Mucosa of descending colon (tissue), 3 donors: ENCODE results near the gene CCR5AS.
"Not testable (repeated sequence)": the region's sequence is repeated elsewhere in the genome, so short reads cannot be mapped to it uniquely, and the experiment has no call there.

Experiments
- ATAC-seq: fragments of 200-7000 bp; cut with Tn5 transposase; one replicate; pipeline ENCODE4 v1.9.1; 2020; ENCODE audit warnings: mild to moderate bottlenecking, moderate library complexity
- DNase-seq, 3 donors: peaks; one replicate each; pipeline ENCODE4 v3.0.0-alpha.2; 2020
- H3K36me3 ChIP-seq: fragments of 200-600 bp; one replicate; pipeline ENCODE4 v1.8.0; 2021; ENCODE audit warnings: low read depth, mild to moderate bottlenecking
- H3K4me1 ChIP-seq: fragments of 200-600 bp; one replicate; pipeline ENCODE4 v1.8.0; 2021; ENCODE audit warnings: low read depth, mild to moderate bottlenecking
- H3K4me3 ChIP-seq: fragments of 200-600 bp; one replicate; pipeline ENCODE4 v1.8.0; 2021; ENCODE audit warnings: mild to moderate bottlenecking
- H3K9me3 ChIP-seq: fragments of 200-600 bp; one replicate; pipeline ENCODE4 v1.8.0; 2021; ENCODE audit warnings: mild to moderate bottlenecking
- intact Hi-C, 2 donors: fragments of 100-400 bp; cut with DNase I in 1 of 2; cut with micrococcal nuclease in 1 of 2; formaldehyde crosslinking; loops; one replicate each; pipeline versions ENCODE4 v1.11.0 to v1.11.1; 2022; cut with DNase I, micrococcal nuclease
- TF ChIP-seq, protein P1 (sequence below): fragments of 200-600 bp; IDR thresholded peaks from one replicate; pipeline ENCODE4 v1.8.0; 2022; ENCODE audit warnings: antibody characterized with exemption, mild to moderate bottlenecking
- donor health status: DM: no; HTN: no; CAD: no; lungs with moderate emphysema.
- donor health status: DM: no; HTN: no; CAD: no.
- donor health status: DM: no; HTN: yes; CAD: no.

The CCR5AS gene

DNA sequence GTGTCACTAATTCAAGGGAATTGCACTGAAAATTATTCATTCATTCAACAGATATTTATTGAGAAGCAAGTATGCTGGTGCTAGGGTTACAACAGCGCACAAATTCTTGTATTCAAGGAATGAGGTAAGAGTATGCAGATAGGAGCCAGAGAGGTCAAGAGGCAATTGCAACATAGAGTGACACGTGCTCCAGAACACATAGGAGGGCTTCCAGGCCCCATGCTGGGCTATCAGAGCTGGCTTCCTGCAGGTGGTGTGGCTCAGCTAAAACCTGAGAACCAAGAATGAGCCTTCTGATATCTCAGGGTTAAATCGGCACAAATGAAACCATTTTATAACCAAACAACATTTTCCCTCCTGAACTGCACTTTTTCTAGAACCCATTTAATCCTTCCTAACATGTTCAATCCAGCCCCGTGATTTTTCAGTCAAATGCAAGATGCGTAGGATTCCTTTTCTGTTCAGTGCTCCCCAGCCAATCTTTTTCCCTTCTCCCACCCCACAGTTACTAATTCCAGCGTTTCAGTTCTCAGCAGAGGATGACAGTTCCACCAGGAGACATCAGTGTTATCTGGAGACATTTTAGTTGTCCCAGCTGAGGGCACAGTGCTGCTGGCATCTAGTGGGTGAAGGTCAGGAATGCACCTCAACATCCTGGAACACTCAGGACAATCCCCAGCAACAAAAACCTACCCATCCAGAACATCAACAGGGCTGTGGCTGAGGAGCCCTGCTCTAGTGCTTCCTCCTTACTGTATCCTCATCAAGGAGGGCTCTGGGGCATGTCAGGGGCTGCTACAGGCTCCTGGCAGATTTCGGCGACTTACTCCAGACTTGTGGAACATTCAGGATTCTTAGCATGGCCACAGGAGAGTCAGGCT, 13.1 kb downstream of the CCR5AS start:
- no peak overlapping the region for H3K4me3 ChIP-seq
- TF ChIP-seq, protein P1, sequence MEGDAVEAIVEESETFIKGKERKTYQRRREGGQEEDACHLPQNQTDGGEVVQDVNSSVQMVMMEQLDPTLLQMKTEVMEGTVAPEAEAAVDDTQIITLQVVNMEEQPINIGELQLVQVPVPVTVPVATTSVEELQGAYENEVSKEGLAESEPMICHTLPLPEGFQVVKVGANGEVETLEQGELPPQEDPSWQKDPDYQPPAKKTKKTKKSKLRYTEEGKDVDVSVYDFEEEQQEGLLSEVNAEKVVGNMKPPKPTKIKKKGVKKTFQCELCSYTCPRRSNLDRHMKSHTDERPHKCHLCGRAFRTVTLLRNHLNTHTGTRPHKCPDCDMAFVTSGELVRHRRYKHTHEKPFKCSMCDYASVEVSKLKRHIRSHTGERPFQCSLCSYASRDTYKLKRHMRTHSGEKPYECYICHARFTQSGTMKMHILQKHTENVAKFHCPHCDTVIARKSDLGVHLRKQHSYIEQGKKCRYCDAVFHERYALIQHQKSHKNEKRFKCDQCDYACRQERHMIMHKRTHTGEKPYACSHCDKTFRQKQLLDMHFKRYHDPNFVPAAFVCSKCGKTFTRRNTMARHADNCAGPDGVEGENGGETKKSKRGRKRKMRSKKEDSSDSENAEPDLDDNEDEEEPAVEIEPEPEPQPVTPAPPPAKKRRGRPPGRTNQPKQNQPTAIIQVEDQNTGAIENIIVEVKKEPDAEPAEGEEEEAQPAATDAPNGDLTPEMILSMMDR, result no peak
- ATAC-seq, result peak; percentile 25
- DNase-seq, result no peak
- H3K9me3 ChIP-seq, result no peaks in the 10 kb centered on the region
- H3K36me3 ChIP-seq, result no peaks in the 10 kb centered on the region
- H3K4me1 ChIP-seq, result no peaks in the 10 kb centered on the region
- intact Hi-C loops, result no loop called here

DNA sequence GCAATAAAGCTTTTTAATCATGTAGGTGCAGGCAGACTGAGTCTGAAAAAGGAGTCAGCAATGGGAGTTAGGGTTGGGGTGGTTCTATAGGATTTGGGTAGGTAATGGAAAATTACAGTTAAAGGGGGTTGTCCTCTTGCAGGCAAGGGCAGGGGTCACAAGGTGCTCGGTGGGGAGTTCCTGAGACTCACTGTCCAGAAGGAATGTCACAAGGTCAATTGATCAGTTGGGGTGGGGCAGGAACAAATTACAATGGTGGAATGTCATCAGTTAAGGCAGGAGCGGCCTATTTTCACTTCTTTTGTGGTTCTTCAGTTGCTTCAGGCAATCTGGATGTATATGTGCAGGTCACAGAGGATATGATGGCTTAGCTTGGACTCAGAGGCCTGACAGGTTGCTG, 13.9 kb downstream of the CCR5AS start:
- H3K4me1 ChIP-seq, result no peaks in the 10 kb centered on the region
- H3K9me3 ChIP-seq, result no peaks in the 10 kb centered on the region
- ATAC-seq (no peak), DNase-seq (no peak)
- no peaks in the 10 kb centered on the region for H3K36me3 ChIP-seq
- intact Hi-C loops, result no loop called here
- TF ChIP-seq, protein P1, result no peak
- H3K4me3 ChIP-seq, result no peak overlapping the region

DNA sequence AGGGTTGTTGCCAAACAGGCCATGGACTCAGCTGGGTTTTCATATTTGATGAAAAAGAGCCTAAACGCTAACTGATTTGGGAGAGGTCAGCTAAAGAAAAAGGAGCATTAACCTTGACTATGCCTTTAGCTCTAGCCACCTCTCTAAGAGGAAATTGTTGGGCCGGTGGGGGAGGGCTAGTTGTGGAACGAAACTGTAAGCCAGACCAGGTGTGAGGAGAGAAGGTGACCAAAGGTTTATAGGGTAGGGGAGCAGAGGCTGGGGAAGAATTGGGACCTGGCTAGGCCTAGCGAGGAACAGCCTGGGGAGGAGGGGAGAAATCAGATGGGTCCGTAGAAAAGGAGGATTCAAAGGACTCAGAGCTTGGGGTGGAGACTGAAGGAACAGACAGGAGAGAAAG, 15.3 kb downstream of the CCR5AS start:
- H3K36me3 ChIP-seq, ATAC-seq, H3K4me1 ChIP-seq, H3K4me3 ChIP-seq, DNase-seq, intact Hi-C loops, H3K9me3 ChIP-seq: not testable (repeated sequence)

DNA sequence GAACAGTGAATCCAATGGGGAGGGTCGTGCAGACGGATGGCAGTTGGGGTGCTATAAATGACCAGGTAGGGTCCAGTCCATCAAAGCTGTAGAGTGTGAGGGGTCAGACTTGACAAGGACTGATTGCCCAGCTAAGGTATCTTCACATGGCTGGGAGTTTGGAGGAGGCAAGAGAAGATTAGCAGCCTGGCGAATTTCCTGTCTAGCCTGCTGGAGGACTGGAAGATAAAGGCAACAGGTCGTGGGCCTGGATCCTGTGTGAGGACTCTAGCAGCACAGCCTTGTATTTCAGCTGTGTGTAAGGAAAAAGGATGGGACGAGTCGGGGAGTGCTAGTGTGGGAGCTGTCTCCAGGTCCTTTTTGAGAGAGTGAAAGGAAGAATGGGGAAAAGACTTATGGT, 17.6 kb downstream of the CCR5AS start:
- no peak overlapping the region for H3K4me3 ChIP-seq
- H3K9me3 ChIP-seq, result no peaks in the 10 kb centered on the region
- DNase-seq (no peak), ATAC-seq (no peak)
- TF ChIP-seq, protein P1, result no peak
- H3K36me3 ChIP-seq, result no peaks in the 10 kb centered on the region
- intact Hi-C loops, result no loop called here
- peaks cover 5% of the 10 kb centered on the region for H3K4me1 ChIP-seq

DNA sequence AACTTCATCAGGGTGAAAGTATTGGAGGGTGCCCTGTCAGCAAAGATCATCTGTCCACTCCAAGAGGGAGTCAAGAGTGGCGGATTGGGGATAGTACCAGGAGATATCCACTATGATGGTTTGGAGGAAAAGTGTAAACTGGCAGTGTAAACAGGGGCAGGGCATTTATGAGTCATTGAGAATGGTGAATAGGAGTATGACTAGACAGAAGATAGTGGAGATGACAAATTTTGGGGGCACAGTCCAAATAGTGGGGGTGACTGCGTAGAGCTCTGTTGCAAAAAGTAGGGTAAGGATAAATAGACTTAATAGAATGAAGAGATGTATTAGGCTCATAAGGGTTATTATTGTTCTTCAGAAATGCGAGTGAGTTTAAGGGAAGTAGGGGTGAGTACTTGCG, 18.0 kb downstream of the CCR5AS start:
- H3K4me1 ChIP-seq, ATAC-seq, H3K9me3 ChIP-seq, intact Hi-C loops, H3K36me3 ChIP-seq, DNase-seq, H3K4me3 ChIP-seq: not testable (repeated sequence)

DNA sequence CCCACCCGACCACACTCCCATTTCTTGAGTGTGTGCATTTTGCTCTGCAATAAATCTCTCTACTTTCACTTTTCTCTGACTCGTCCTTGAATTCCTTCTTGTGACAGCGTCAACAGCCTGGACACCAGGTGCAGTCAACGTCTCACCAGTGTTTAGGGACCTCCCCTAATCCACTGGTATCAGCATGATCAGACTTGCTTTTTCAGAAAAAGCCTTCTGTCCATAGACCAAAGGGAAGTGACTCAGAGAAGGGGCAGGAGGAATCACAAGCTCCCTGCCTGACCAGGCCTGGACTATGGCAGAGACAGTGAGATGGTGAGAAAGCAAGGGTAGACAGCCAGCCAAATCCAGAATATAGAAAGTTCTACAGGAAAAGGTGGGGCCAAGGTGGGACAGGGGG, 20.7 kb downstream of the CCR5AS start:
- Histone ChIP-seq H3K4me1 (peaks cover 22% of the 10 kb centered on the region), H3K9me3 (no peaks in the 10 kb centered on the region), H3K4me3 (no peak overlapping the region), H3K36me3 (no peaks in the 10 kb centered on the region)
- ATAC-seq (peak; percentile 87), DNase-seq (peak in 1 of 3 donors; percentile 42)
- TF ChIP-seq, protein P1, result no peak
- intact Hi-C loops, result no loop called here
